Body of pancreas (tissue), 4 donors: ENCODE data around the gene FIGN. TPM values are rescaled to one million over a fixed set of nuclear protein-coding genes. Genes with fewer than 3 reads are reported as not detected.

ENCODE experiments used
- ATAC-seq: fragments of 150-250 bp; one replicate; pipeline ENCODE4 v1.9.1; 2016
- DNase-seq, 4 donors: peaks; one replicate each; pipeline ENCODE4 v3.0.0-alpha.2; 2019
- H3K27ac ChIP-seq, 4 donors: fragments of 200-600 bp; sonication (generic); 1 replicate in 3 of 4; 2 replicates in 1 of 4; pipeline versions ENCODE4 v1.5.1 to v1.6.1; 2016 to 2019; ENCODE audit warnings: mild to moderate bottlenecking in 1 of 4, mixed read lengths in 1 of 4, moderate library complexity in 1 of 4
- H3K27me3 ChIP-seq, 2 donors: fragments of 200-600 bp; sonication (generic); one replicate each; pipeline ENCODE4 v1.6.0; 2016; ENCODE audit warnings: mild to moderate bottlenecking in 1 of 2
- H3K36me3 ChIP-seq, 2 donors: fragments of 200-600 bp; sonication (generic); replicated peaks in 1 of 2; 2 replicates each; pipeline ENCODE4 v1.5.1; 2016; ENCODE audit warnings: low read depth in 2 of 2; ENCODE audit not compliant: insufficient read depth in 1 of 2
- H3K4me1 ChIP-seq: fragments of 200-600 bp; sonication (generic); one replicate; pipeline ENCODE4 v1.6.0; 2016
- H3K4me3 ChIP-seq, 2 donors: fragments of 200-600 bp; sonication (generic); 1 replicate in 1 of 2; 2 replicates in 1 of 2; pipeline ENCODE4 v1.5.1; 2016 to 2019
- H3K9me3 ChIP-seq, 3 donors: fragments of 200-600 bp; sonication (generic); 1 replicate in 2 of 3; 2 replicates in 1 of 3; pipeline ENCODE4 v1.5.1; 2016
- POLR2A ChIP-seq, 3 donors: fragments of 450-650 bp; IDR thresholded peaks; one replicate each; pipeline ENCODE4 v1.6.1; 2016; ENCODE audit warnings: antibody characterized with exemption in 3 of 3, mild to moderate bottlenecking in 2 of 3
- WGBS, 2 donors: methylation state at CpG; one replicate each; pipeline ENCODE4 v1.1.5; 2017; 5-methylcytosine and 5-hydroxymethylcytosine counted together
- intact Hi-C: fragments of 100-400 bp; cut with DNase I; formaldehyde crosslinking; loops from one replicate; pipeline ENCODE4 v1.15.1; 2023
- total RNA-seq, 2 donors: library from RNA; depleted of rRNA; stranded (reverse); fragments of >200 nt; gene quantifications; one replicate each; pipeline ENCODE4 v1.1.0, GENCODE V29; 2016
- TF ChIP-seq, protein P1 (sequence below), 7 experiments: fragments of 450-650 bp in 4 of 7; fragments of 200-600 bp in 3 of 7; sonication (generic) in 3 of 7; IDR thresholded peaks; one replicate each; pipeline ENCODE4 v1.5.1; 2016 to 2019; ENCODE audit warnings: antibody characterized with exemption in 7 of 7

Gene FIGN
- total RNA-seq, 2 donors from 2014 or later, result 3.4 to 4.0 TPM

DNA sequence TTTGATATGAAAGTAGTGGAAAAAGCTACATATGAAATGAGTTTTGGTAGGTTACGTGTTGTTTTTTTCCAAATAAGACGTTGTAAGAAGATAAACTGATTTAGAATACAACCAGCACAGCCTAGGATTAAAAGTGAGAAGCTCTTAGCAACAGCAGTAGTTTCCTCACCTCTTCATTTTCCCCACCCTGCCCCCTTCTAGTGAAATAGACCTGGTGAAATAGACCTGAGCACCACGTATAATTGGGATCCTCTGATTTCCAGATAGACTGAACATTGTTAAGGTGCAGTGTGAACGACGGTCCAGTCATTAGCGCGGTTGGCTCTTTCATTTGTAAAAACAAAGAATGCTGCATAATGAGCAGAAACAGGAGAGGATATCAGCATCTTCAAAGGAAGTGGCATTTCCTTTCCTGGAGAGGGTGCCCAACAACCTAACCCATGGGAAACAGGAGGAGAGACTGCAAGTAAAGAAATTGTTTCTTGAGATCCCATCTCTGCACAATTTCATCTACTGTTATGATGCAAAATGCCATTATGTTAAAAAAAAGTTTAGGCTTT, 114.3 kb downstream of the FIGN start:
- DNase-seq (no peak), ATAC-seq (no peak)
- no peak overlapping the region for H3K27ac ChIP-seq
- TF ChIP-seq, protein P1, sequence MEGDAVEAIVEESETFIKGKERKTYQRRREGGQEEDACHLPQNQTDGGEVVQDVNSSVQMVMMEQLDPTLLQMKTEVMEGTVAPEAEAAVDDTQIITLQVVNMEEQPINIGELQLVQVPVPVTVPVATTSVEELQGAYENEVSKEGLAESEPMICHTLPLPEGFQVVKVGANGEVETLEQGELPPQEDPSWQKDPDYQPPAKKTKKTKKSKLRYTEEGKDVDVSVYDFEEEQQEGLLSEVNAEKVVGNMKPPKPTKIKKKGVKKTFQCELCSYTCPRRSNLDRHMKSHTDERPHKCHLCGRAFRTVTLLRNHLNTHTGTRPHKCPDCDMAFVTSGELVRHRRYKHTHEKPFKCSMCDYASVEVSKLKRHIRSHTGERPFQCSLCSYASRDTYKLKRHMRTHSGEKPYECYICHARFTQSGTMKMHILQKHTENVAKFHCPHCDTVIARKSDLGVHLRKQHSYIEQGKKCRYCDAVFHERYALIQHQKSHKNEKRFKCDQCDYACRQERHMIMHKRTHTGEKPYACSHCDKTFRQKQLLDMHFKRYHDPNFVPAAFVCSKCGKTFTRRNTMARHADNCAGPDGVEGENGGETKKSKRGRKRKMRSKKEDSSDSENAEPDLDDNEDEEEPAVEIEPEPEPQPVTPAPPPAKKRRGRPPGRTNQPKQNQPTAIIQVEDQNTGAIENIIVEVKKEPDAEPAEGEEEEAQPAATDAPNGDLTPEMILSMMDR (IDR thresholded peaks at IDR 0.05), result no peak
- TF ChIP-seq POLR2A (IDR thresholded peaks at IDR 0.05), result no peak
- H3K4me3 ChIP-seq, result no peak overlapping the region
- H3K9me3 ChIP-seq, result no peaks in the 10 kb centered on the region
- no peaks in the 10 kb centered on the region for H3K27me3 ChIP-seq
- no peaks in the 10 kb centered on the region for H3K4me1 ChIP-seq
- WGBS, 2 donors, result 81 to 89% methylated on average over 7 of the region's 7 CpGs
- no peaks in the 10 kb centered on the region for H3K36me3 ChIP-seq
- intact Hi-C loops, result no loop called here

DNA sequence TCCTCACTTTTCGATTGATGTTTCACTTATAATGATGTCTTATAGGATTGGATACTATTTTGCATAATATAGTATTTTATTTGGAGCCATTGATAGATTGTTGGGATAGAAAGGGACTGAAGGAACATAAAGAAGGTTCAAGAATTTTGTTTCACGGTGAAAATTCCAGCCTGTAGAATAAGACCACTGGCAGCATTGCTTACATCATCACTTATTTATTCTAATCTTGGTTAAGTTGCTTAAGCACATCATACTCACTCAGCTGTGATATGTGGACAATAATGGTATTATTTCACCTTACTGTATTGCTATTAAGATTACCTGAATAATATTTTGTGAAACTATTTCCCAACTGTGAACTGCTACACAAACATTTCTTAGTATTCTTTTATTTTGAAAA, 118.3 kb downstream of the FIGN start:
- no peak for DNase-seq
- Histone ChIP-seq H3K4me1 (no peaks in the 10 kb centered on the region), H3K27me3 (no peaks in the 10 kb centered on the region), H3K27ac (no peak overlapping the region), H3K9me3 (no peaks in the 10 kb centered on the region), H3K4me3 (no peak overlapping the region), H3K36me3 (no peaks in the 10 kb centered on the region)
- no peak for TF ChIP-seq POLR2A (IDR thresholded peaks at IDR 0.05)
- TF ChIP-seq, protein P1 (IDR thresholded peaks at IDR 0.05), result no peak
- intact Hi-C loops, result no loop called here
- 93% methylated on average over 2 of the region's 2 CpGs for WGBS, 2 donors
- ATAC-seq, result no peak

DNA sequence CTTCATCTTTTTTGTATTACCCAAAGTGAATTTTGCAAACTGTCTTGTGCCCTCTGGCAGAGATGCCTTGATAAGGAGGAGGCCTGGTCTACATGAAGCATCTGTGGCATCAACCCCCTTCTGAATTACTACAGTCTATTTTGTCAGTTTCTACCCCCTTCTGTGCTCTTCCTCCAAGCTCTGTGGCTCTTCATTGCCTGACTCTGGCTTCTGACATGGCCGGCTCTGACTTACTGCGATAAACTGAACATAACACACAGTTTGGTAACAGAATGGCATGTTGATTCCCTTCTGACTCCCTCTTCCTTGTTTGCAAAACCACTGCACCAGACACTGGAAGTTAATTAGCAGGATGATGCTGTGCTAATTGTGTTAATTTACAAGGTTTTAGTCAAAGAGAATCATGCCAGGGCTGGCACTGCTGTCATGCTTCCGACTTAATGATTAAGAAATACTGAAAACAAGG, 122.5 kb downstream of the FIGN start:
- 90 to 95% methylated on average over 3 of the region's 3 CpGs for WGBS, 2 donors
- no peak overlapping the region for H3K27ac ChIP-seq
- no peak for ATAC-seq

GRCh38 chr2:163612332-163612731, 123.5 kb downstream of the FIGN start:
- ATAC-seq (no peak), DNase-seq (no peak)
- Histone ChIP-seq H3K9me3 (no peaks in the 10 kb centered on the region), H3K27me3 (no peaks in the 10 kb centered on the region), H3K27ac (no peak overlapping the region), H3K4me1 (no peaks in the 10 kb centered on the region), H3K36me3 (peaks cover 0 to 4% of the 10 kb centered on the region in 2 donors), H3K4me3 (no peak overlapping the region)
- TF ChIP-seq POLR2A (IDR thresholded peaks at IDR 0.05), result no peak
- TF ChIP-seq, protein P1 (IDR thresholded peaks at IDR 0.05), result no peak
- 92 to 95% methylated on average over 9 of the region's 9 CpGs for WGBS, 2 donors
- intact Hi-C loops, result no loop called here

More for the DNA sequence above, 122.5 kb downstream of the FIGN start:
- no peaks in the 10 kb centered on the region for H3K4me1 ChIP-seq
- peaks cover 0 to 4% of the 10 kb centered on the region in 2 donors for H3K36me3 ChIP-seq
- H3K27me3 ChIP-seq, result no peaks in the 10 kb centered on the region
- no peak overlapping the region for H3K4me3 ChIP-seq
- no peak for DNase-seq
- no peaks in the 10 kb centered on the region for H3K9me3 ChIP-seq
- intact Hi-C loops, result no loop called here
- TF ChIP-seq POLR2A (IDR thresholded peaks at IDR 0.05), result no peak
- TF ChIP-seq, protein P1 (IDR thresholded peaks at IDR 0.05), result no peak

DNA sequence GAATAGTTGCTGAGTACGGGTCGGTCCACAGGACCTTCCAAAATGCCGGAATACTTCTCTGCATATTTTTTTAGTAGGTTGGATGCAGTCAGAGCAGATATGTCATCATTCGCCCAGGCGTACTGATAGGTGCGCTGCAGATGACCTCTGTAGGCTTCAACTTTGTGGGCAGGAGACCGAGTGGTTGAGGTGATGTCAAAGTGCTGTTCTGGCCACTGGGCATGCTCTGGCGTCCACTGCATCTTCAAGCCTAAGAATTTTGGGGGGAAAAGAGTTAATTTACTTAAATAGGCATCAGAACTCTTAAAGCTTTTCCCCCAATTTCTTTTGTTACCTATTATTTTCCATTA, 124.3 kb downstream of the FIGN start:
- intact Hi-C loops, result no loop called here
- Histone ChIP-seq H3K4me3 (no peak overlapping the region), H3K27me3 (no peaks in the 10 kb centered on the region), H3K4me1 (no peaks in the 10 kb centered on the region), H3K27ac (no peak overlapping the region), H3K36me3 (peaks cover 0 to 4% of the 10 kb centered on the region in 2 donors), H3K9me3 (no peaks in the 10 kb centered on the region)
- no peak for ATAC-seq
- no peak for DNase-seq
- WGBS, 2 donors, result 91 to 93% methylated on average over 8 of the region's 8 CpGs
- TF ChIP-seq, protein P1 (IDR thresholded peaks at IDR 0.05), result no peak
- no peak for TF ChIP-seq POLR2A (IDR thresholded peaks at IDR 0.05)
